GOT3 (cell line): Measurements from ENCODE around the gene HS6ST3.

Experiments
- DNase-seq: peaks from one replicate; lab custom pipeline; 2025; ENCODE audit warnings: mixed read lengths; lab: John Stamatoyannopoulos, UW

HS6ST3 gene

DNA sequence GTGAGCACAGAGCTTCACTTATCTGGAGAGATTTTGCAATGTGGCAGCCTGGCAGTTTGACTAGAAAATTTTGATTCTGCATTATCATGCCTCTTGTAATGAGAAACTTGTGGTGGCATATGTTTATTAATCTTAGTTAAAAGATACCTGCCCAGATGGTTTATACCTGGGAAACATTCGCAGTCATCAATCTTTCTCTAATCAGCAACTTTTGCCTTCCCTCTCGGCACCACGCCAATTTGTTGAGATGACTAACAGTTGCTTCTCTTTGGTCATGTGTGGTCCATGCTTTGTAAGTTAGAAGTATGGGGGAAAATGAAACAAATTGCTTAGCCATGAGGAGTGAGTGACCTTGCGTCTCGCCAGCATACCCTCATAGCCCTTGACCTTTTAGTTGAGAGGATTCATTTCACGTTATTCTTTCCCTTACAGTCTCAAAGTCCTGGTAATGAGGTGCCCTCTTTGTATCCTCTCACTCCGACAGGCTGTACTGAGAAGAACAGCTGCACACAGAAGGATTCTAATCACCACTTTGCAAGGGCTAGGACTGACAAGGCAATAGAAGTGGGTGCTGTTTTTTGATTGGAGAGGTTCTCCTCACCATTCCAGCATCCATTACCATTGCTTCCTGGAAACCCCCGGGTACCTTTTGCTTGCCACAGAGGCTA, 703.0 kb downstream of the HS6ST3 start:
- no peak for DNase-seq

- no peak for DNase-seq
Measured at GRCh38 chr13:96793404-96793755, 703.5 kb downstream of the HS6ST3 start.

- no peak for DNase-seq
Measured at GRCh38 chr13:96794669-96795068, 704.8 kb downstream of the HS6ST3 start.

DNA sequence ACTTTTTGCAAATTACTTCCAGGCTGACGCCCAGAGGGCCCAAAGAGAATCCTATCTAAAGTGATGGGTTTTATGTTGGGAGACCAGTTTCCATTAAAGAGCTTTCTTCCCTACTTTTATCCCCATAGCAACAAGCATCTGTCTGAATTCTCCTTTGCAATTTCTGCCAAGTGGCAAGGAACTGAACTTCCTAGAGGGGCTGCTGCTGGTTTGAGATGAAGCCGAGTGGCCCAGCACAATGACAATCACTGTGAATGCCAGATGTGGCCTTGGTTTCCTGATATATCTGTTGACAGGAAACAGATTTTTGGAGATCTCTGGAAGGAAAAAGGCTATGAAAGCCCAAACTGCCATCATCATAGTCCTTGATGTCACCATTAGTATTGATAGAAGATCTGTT, 705.8 kb downstream of the HS6ST3 start:
- DNase-seq = no peak

GRCh38 chr13:96796091-96796633, 706.3 kb downstream of the HS6ST3 start:
- DNase-seq = no peak

DNA sequence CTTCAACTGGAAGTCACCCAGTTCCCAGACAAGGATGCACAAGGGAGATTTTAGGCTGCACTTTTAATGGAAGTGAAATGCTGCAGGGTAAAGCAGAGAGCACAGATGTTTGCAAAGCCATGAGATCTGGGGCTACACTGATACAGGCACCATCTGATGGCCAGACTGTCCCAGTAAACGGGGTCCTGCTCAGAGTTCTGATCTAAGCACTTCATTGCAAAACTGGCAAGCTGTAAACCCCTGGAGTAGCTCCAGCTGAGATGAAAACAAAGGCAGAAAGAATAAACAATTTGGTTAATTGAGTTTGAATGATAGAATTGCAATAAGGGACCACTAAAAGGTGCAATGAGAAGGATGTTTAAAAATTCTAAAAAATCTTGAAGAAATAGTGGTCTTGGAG, 707.2 kb downstream of the HS6ST3 start:
- no peak for DNase-seq

GRCh38 chr13:96803456-96804100, 713.7 kb downstream of the HS6ST3 start:
- DNase-seq = no peak

- DNase-seq = no peak
Measured at GRCh38 chr13:96804174-96804573, 714.3 kb downstream of the HS6ST3 start.

GRCh38 chr13:96806746-96807145, 716.8 kb downstream of the HS6ST3 start:
- no peak for DNase-seq

GRCh38 chr13:96809366-96810096, 719.6 kb downstream of the HS6ST3 start:
- no peak for DNase-seq

DNA sequence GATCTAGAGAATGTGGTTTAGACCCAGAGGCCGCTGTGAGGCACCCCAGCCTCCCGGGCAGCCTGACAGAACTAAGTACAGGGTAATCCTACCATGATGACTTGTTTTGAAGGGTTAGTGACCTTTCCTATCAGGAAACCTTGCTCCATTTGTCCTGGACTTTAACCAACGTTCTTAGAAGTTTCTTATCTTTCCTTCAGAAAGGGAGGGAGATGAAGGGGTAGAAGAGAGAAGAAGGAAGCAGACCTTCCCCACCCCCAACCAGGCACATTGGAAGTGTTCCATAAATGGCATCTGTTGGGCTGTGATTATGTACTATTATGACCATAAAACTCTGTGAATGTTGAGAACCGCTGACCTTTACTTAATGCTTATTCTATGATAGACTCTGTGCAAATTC, 720.2 kb downstream of the HS6ST3 start:
- no peak for DNase-seq

- no peak for DNase-seq
Measured at GRCh38 chr13:96811049-96811448, 721.1 kb downstream of the HS6ST3 start.

- no peak for DNase-seq
Measured at GRCh38 chr13:96816261-96816660, 726.4 kb downstream of the HS6ST3 start.

DNA sequence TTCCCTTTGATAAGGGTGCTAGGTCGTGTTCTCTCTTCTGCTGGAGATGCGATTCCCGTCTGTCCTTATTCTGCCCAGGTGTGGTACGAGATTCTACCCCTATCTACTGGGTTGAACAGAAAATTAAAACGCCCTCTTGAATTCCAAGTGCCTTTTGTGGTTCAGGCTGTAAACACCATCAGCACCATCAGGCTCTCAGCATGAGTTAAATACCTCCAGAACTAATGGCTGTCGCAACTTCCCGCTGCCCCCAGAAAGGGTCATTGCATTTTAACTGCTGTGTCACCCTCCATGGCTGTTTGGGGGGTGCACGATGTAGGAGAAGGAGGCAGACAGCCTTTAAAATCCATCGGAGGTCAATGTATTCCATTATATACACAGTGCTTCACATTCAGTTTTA, 727.0 kb downstream of the HS6ST3 start:
- DNase-seq = no peak

DNA sequence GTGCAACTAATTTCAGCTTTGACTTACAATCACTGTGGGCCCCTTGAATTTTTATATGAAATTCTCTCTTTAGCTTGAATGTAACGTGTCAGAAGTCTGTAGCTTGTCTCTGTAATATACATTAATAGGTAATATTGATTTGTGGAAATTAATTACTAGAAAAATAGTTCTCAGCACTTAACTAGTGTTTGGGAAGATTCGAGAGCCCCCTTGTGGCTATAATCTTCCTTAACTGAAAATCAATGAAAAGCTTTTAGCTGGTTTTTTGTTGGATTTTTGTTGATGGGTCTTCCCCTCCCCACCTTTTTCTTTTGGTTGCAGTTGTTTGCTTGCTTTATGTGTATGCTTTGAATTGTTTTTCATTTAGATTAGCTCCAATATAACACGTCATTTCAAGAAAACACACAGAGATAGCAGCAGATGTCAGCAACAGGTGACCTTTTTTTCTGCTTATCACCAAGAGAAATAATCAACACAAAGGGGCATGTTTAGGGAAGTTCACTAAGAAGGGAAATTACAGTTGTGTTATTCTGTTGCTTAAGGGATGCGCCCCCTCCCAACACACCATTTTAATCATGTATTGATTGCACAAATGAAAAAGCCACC, 727.5 kb downstream of the HS6ST3 start:
- no peak for DNase-seq

GRCh38 chr13:96819375-96819774, 729.5 kb downstream of the HS6ST3 start:
- no peak for DNase-seq

GRCh38 chr13:96821381-96821780, 731.5 kb downstream of the HS6ST3 start:
- DNase-seq = no peak

DNA sequence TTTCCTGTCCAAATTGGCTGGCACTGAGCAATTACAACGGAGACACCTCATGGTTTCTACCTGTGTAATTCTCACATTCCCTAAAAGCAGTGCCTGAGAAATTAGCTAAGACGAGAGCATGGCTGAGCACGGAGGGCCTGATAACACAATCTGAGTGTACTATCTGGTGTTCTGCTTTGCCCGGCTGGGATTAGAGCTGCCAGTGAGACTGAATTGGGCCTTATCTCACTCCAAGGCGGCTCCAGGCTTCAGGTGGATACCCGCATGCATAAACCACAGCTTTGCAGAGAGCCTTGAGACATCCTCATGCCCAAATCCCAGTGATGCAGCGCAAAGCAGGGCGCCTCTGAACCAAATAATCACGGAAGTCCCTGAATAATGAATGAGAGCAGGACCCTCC, 732.1 kb downstream of the HS6ST3 start:
- DNase-seq = no peak

DNA sequence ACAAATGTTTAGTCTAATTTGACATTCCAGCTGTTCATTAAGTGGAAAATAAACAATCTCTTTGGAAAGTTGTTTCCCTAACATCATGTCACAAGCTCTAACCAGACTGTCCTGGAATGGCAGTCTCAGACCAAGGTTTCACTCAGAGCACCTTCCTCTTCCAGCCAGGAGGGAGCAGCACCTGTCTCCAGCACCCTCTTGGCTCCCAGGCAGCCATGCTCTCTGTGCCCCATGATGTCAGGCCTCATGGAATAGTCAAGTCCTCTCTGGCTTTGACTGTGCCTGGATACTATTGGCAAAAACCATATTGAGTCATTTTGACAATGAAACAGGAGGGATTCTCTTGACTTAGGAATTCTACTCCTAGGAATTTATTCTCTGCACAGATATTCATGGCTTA, 733.0 kb downstream of the HS6ST3 start:
- no peak for DNase-seq

GRCh38 chr13:96824140-96824539, 734.2 kb downstream of the HS6ST3 start:
- DNase-seq = no peak

DNA sequence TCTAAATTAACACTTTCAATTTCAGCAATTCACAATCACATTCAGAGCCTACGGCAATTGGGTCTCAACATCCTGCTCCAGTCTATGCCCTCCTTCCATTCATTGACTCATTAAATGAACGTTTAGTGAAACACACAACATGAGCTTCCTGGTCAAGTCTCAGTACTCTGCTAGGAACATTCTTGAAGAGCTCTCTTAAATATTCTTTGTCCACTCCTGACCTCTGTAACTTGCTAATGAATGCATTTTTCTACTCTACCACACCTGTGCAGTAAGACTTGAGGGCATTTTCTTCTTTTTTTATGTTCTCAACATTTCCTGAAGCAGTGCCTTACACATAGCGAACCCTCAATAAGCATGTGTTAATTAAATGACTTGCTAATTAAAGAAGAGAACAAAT, 735.7 kb downstream of the HS6ST3 start:
- no peak for DNase-seq

GRCh38 chr13:96834626-96835025, 744.7 kb downstream of the HS6ST3 start:
- DNase-seq = no peak

GRCh38 chr13:96835546-96835945, 745.6 kb downstream of the HS6ST3 start:
- no peak for DNase-seq
